ENCODE measurements around the gene C1orf74. TPM values are rescaled to one million over a fixed set of nuclear protein-coding genes. Genes with fewer than 3 reads are reported as not detected.

The C1orf74 gene
- total and polyA plus RNA-seq, 4 donors: 0.82 to 1.8 (median 1.1) TPM

DNA sequence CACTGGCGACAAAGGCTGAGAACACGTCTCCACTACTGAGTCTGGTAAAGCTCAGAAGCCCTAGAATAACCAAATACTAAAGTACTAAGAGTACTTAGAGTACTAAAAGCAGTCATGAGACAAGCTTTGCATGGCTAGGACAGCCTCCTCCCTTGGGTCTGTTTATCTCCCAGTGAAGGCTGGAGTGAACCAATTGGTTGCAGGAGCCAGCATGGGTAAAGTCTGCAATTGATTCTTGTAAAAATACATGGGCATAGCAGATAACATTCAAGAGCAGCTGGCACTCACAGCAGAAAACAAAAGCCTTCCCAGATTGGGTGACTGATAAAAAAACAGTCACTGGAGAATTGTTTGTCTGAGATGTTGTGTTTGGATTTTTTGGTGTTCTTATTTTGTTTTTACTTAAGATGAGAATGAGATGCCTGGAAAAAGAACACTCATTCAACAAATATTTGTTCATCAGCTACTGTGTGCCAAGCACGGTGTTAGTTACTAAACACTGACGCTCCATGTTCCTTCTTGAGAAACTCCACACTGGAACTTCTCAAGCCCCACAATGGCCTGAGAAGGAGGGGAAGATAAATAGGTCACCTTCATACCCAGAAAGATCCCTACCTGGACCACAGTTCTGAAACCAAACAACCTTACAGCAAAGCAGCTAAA, 17.9 kb upstream of the C1orf74 start (continued):
- TF ChIP-seq FOXA2 (IDR thresholded peaks at IDR 0.05): no peak
- peak; percentile 84 for TF ChIP-seq SP1 (IDR thresholded peaks at IDR 0.05)
- TF ChIP-seq GABPA (IDR thresholded peaks at IDR 0.05 in 1 of 2, conservative IDR thresholded peaks at IDR 0.05 in 1 of 2): no peak
- peak; percentile 71 for TF ChIP-seq ZBTB33 (IDR thresholded peaks at IDR 0.05)

DNA sequence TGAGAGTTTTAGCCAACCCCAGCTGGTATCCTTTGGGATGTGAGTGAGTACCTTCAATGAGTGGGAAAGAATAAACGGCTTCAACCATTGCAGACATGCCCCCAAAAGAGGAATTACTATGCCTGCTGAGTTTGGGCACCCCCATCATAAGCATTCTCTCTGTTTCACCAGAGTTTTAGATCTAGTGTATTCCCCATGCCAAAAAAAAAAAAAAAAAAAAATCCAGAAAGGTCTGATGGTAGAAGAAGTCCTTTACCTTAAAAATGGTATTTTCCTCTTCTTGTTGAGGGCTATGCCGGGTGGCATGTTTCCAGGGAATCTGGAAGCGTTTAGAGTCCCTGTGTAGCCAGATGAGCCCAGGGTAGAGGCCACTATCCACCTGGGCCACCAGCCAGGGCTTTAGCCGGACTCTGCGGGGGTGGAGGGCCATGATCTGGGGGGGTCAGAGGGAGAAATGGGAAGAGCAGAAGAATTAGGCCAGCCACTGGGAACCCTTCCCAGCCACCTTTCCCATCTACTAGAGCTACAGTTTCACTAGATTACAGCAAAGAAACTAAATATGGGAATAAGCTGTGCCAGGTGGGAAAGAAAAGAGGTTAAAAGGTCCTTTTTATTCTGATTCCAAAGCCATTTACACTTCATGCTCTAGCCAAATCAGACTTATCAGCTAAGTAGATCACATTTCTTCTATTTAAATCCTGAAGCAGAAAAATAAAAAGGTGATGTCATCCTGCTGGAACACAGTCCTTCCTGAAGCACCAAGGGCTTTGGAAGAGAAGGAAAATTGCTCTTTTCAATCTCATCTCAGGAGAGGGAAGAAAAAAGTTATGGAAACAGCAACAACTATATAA, 16.9 kb upstream of the C1orf74 start:
- TF ChIP-seq ATF3 (IDR thresholded peaks at IDR 0.05): no peak
- peak; percentile 80 for TF ChIP-seq YY1 (IDR thresholded peaks at IDR 0.05)
- TF ChIP-seq HNF4G (IDR thresholded peaks at IDR 0.05): no peak
- peak; percentile 68 to 86 for TF ChIP-seq HNF4A (conservative IDR thresholded peaks at IDR 0.05)
- TF ChIP-seq GABPA (IDR thresholded peaks at IDR 0.05 in 1 of 2, conservative IDR thresholded peaks at IDR 0.05 in 1 of 2): peak in 1 of 2 donors; percentile 53
- TF ChIP-seq TAF1 (conservative IDR thresholded peaks at IDR 0.05): no peak
- peak; percentile 98 to 99 for TF ChIP-seq EGR1 (IDR thresholded peaks at IDR 0.05; ENCODE audit: low read depth in 2 of 2)
- peak; percentile 69 to 72 for TF ChIP-seq JUND (IDR thresholded peaks at IDR 0.05)
- no peak for TF ChIP-seq NR2F2 (IDR thresholded peaks at IDR 0.05)
- peak in 1 of 2 donors; percentile 50 for TF ChIP-seq RAD21 (IDR thresholded peaks at IDR 0.05)
- TF ChIP-seq RXRA (IDR thresholded peaks at IDR 0.05): peak; percentile 60 to 80
- TF ChIP-seq, protein P1, sequence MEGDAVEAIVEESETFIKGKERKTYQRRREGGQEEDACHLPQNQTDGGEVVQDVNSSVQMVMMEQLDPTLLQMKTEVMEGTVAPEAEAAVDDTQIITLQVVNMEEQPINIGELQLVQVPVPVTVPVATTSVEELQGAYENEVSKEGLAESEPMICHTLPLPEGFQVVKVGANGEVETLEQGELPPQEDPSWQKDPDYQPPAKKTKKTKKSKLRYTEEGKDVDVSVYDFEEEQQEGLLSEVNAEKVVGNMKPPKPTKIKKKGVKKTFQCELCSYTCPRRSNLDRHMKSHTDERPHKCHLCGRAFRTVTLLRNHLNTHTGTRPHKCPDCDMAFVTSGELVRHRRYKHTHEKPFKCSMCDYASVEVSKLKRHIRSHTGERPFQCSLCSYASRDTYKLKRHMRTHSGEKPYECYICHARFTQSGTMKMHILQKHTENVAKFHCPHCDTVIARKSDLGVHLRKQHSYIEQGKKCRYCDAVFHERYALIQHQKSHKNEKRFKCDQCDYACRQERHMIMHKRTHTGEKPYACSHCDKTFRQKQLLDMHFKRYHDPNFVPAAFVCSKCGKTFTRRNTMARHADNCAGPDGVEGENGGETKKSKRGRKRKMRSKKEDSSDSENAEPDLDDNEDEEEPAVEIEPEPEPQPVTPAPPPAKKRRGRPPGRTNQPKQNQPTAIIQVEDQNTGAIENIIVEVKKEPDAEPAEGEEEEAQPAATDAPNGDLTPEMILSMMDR (IDR thresholded peaks at IDR 0.05; ENCODE audit: low read depth, low read length, missing input control): no peak
- peak; percentile 73 for TF ChIP-seq MAX (IDR thresholded peaks at IDR 0.05)
- peak; percentile 44 for TF ChIP-seq REST (IDR thresholded peaks at IDR 0.05)
- TF ChIP-seq FOXA1 (IDR thresholded peaks at IDR 0.05): no peak
- TF ChIP-seq SP1 (IDR thresholded peaks at IDR 0.05): peak; percentile 71
- peak; percentile 55 for TF ChIP-seq ZBTB33 (IDR thresholded peaks at IDR 0.05)
- no peak for TF ChIP-seq FOXA2 (IDR thresholded peaks at IDR 0.05)
- no peaks in the 10 kb centered on the region for H3K36me3 ChIP-seq (ENCODE audit: control insufficient read depth in 4 of 4, insufficient read depth in 3 of 4, low read depth in 1 of 4, low read length in 3 of 4)
- H3K27me3 ChIP-seq (ENCODE audit: control insufficient read depth in 4 of 4, insufficient read depth in 4 of 4, low read length in 3 of 4): no peaks in the 10 kb centered on the region
- H3K9ac ChIP-seq (ENCODE audit: low read depth in 1 of 2, low read length in 2 of 2): peak overlapping the region; percentile 59 to 99
- peak overlapping the region; percentile 36 to 55 (median 55) for H3K4me3 ChIP-seq (ENCODE audit: low read depth in 1 of 3, low read length in 3 of 3)
- H3K9me3 ChIP-seq (ENCODE audit: control insufficient read depth in 4 of 4, low read length in 3 of 4): no peaks in the 10 kb centered on the region
- H3K4me1 ChIP-seq (ENCODE audit: control insufficient read depth in 4 of 4, insufficient read depth in 4 of 4, low read length in 3 of 4): peaks cover 1 to 44% (median 23%) of the 10 kb centered on the region in 4 donors
- H3K27ac ChIP-seq (ENCODE audit: low read depth in 1 of 2, low read length in 2 of 2): peak overlapping the region; percentile 94 to 98
- DNase-seq (ENCODE audit: low spot score): no peak
- 32% methylated on average over 5 of the region's 5 CpGs for WGBS
